ENCODE results near the gene PLEKHG4B.
"Not testable (repeated sequence)": the region's sequence is repeated elsewhere in the genome, so short reads cannot be mapped to it uniquely, and the experiment has no call there.

PLEKHG4B gene, protein sequence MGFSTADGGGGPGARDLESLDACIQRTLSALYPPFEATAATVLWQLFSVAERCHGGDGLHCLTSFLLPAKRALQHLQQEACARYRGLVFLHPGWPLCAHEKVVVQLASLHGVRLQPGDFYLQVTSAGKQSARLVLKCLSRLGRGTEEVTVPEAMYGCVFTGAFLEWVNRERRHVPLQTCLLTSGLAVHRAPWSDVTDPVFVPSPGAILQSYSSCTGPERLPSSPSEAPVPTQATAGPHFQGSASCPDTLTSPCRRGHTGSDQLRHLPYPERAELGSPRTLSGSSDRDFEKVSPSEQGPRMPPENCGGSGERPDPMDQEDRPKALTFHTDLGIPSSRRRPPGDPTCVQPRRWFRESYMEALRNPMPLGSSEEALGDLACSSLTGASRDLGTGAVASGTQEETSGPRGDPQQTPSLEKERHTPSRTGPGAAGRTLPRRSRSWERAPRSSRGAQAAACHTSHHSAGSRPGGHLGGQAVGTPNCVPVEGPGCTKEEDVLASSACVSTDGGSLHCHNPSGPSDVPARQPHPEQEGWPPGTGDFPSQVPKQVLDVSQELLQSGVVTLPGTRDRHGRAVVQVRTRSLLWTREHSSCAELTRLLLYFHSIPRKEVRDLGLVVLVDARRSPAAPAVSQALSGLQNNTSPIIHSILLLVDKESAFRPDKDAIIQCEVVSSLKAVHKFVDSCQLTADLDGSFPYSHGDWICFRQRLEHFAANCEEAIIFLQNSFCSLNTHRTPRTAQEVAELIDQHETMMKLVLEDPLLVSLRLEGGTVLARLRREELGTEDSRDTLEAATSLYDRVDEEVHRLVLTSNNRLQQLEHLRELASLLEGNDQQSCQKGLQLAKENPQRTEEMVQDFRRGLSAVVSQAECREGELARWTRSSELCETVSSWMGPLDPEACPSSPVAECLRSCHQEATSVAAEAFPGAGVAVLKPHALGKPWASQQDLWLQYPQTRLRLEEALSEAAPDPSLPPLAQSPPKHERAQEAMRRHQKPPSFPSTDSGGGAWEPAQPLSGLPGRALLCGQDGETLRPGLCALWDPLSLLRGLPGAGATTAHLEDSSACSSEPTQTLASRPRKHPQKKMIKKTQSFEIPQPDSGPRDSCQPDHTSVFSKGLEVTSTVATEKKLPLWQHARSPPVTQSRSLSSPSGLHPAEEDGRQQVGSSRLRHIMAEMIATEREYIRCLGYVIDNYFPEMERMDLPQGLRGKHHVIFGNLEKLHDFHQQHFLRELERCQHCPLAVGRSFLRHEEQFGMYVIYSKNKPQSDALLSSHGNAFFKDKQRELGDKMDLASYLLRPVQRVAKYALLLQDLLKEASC (N-terminal part only)

DNA sequence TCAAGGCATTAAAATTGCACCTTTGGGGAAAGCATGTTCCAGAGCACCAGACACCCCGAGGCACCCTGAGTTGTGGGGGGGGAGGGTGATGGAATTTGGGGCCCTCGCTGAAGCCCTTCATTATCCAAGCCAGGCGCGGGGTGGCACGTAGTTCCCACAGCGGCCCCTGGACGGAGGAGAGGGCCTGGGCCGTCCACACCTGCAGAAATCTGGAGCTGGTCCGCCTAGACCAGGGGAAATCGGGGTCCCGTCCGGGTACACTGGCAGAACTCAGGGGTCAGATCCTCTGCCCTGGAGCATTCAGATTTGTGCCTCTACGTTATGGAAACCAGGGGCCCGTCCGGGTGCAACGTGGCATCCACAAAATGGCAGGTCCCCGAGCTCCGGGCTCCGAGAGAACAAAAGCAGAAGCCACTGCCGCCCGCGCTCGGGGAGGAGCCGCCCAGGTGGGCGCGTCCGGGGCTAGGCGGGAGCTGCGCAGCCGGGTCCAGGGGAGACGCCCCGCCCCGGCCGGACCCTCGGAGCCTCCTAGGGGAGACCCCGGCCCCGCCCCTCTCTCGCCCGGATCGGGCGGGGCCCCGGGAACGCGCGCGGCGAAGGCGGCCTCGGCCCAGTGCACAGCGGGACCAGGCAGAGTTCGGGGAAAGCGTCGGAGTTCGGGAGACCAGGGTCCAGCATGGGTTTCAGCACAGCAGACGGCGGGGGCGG is at the start of gene PLEKHG4B:
PLEKHG4B (plus strand) TSS at position 613 of the 708 bp plus-strand sequence; CDS start at position 677, 64 bp downstream.
- no peak for DNase-seq (ENCODE audit: low spot score)

DNA sequence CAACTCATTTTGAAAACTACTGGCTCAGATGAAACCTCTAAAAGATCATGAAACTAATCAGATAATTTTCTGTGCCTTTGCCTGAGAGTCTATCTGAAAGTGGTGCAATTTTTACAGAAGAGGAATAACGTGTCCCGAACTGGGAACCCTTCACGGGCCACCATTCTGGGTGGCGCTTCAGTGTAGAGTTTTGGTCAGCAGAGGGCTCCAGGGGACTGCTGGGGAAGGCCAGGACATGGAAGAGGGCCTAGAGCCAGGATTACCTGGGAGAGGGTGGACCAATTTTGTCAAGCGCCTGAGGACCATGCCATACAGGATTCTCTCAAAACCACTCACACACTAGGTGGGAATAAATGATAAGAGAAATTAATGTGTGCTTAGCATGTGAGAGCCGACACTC is 49.7 kb upstream of the PLEKHG4B start:
- DNase-seq (ENCODE audit: low spot score) = no peak

DNA sequence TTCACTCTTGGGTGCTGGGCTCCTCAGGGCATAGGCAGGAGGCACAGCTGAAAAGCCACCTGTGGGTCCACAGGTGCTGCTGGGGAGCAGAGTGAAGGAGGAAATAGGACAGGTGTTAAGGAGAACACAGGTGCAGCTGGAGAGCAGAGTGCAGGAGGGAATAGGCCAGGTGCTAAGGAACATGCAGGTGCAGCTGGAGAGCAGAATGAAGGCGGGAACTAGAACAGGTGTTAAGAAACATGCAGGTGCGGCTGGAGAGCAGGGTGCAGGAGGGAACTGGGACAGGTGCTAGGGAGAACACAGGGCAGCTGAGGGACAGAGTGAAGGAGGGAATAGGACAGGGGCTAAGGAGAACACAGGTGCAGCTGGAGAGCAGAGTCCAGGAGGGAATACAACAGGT is 43.8 kb upstream of the PLEKHG4B start:
- no peak for DNase-seq (ENCODE audit: low spot score)

DNA sequence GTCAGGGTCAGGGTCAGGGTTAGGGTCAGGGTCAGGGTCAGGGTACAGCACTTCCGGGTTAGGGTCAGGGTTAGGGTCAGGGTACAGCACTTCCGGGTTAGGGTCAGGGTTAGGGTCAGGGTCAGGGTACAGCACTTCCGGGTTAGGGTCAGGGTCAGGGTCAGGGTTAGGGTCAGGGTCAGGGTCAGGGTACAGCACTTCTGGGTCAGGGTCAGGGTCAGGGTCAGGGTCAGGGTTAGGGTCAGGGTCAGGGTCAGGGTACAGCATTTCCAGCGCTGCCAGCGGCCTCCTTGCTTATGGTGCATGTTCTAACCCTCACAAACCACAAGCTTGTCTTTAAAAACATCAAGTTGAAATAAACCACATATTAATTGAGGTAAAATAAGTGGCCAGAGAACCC is 42.4 kb upstream of the PLEKHG4B start:
- DNase-seq (ENCODE audit: low spot score) = not testable (repeated sequence)

DNA sequence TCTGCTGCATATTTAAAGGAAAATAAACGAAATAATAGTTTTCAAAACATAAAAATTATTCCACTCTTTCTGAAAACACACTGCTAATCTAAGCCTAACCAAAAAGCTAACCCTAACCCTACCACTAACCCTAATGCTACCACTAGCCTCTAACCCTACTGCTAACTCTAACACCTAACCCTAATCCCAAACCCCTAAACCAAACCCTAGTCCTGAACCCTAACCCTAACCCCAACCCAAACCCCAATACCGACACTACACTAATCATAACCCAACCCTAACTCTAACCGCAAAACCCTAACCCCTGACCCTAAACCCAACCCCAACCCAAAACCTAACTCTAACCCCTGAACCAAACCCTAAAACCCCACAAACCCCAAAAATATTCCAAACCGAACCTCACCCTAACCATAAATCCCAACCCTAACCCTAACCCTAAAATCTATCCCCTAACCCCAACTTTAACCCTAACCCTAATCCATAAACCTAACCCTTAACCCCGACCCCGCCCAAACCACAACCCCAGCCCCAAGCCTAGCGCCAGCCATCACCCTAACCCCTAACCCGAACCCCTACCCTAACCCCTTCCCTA is 41.9 kb upstream of the PLEKHG4B start:
- DNase-seq (ENCODE audit: low spot score) = no peak

DNA sequence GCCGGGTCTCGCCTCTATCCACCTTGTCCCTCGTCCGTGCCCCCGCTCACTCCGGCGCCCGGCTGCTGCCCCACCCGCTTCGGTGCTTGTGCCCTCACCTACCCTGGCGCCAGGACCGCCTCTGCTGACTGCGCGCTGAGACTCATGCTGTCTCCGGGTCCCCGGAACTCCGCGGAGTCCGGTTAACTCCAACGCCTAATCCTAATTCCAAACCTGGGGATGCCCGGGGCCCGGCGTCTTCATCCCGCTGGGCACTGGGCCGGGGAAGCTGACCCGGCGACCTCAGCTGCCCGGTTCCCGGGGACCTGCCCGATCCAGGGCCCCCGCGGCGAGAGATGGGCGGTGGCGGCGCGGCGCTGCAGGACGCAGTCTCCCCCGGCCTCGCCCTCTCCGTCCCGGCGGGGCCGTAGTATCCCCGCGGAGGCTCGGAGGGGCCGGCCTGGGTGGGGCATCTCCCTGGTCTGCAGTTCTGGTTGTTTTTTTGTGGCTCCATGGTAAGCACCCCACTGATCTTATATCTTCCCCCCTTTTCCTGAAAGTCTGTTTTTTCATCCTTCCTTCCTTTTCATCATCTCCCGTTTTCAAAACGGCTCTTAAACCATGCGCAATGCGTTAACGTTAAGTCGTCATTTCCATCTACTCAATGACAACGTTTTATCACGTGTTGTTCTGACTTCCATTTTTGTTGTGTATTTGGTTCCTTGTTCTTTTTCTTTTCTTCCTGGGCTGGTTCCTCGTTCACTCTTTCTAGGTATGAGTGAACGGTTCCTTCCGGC is 41.1 kb upstream of the PLEKHG4B start:
- DNase-seq (ENCODE audit: low spot score) = no peak

DNA sequence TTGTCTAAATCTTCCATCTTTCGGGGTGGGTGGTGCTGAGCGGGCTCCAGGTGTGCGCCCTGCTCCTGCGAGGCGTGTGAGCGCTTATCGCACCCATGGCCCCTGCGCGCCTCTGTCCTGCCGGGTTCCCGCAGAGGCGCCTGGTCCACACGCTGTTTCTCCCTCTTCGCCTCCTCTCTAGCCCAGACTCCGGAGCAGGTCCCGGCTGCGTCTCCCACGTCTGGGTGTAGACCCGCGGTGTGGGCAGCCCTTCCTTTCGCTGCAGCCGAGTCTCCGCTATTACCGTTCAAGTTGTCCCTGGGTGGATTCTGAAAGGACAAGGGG is 40.5 kb upstream of the PLEKHG4B start:
- DNase-seq (ENCODE audit: low spot score) = no peak

DNA sequence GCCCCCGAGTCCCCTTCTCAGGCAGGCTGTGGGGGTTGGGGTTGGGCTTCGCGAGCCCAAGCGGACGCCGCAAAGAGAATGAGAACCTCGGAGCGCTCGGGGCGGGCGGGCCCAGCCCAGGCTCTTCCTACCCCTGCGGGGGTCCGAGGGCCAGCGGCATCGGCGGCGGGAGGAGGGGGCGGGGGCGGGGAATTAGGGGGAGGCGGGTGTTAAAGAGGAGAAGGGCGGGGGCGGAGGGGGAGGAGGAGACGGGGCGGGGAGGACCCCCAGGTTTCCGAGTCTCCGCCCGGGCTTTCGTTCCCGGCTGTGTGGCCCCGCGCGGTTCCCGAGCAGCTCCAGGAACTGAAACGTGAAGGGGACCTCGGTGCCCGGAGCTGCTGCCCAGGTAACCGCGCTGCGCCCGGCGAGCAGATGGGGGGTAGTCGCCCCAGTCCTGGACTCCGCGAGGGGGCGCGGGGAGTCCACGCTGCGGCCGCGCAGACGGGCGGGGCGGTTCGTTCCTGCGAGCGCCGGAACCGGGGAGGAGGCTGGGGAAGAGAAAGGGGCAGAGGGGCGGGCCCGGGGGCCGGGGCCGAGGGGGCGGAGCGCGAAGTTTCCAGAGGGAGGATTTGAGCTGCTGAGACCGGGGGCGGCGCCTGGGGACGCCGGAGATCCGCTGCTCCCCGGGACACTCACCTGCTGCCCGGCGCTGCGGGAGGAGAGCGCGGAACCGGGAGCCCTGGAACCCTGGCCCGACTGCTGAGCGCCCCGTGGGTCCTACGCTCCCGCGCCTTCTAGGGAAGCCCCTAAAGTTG is 38.4 kb upstream of the PLEKHG4B start:
- DNase-seq (ENCODE audit: low spot score) = no peak

DNA sequence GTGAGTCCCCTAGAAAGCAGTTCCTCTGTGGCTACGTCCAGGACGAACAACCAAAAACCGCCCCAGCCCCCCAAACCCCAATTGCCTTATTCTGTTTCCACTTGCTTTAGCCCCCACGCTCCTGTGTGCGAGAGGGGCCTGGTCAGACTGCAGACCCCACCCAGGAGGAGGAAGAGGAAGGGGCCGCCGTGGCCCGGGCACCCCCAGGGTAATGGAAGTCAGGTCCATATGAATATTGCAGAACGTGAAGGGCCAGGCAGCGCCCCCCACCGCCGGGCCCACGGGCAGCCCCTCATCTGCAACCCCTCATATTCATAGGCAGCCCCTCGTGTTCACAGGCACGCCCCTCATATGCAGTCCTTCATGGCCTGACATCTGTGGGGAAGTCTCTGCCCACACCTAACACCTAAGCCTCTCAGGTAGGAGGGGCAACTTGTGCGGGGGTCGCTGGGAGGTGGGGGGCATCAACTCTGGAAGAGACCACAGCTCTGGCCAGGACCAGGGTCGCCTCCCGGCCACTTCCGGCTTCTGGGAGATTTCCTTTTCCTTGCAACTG is 37.7 kb upstream of the PLEKHG4B start:
- DNase-seq (ENCODE audit: low spot score) = no peak

DNA sequence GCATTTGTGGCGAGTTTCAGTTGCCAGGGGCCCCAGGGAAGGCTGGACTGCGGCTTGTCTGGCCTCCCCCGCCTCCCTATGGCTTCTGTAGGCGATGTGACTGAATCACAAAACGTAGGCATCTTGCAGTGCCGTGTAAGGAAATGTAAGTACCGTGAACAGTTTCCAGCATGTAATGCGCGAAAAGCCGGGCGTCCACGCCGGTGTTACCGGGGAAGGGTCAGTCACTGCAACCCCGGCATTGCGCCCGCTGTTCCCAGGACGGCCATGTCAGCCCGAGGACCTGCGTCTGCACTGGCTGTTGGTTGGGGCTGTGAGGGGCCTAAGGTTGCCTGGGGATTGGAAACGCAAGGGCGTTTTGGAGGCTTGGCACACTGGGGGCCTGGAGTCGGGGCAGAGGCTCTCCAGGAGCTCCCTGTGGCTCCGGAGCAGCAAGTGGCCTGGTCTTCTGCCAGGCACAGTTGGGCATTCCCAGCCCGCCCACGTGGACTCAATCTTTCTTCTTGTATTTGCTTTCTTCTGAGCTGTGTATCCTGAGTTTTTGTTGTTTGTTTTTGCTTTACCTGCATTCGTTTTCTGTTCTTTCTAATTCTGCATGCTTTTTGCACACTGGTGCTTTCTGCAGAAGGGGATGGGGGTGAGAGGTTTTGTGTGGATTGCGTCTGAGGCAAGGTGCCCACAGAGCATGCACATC is 36.9 kb upstream of the PLEKHG4B start:
- no peak for DNase-seq (ENCODE audit: low spot score)

DNA sequence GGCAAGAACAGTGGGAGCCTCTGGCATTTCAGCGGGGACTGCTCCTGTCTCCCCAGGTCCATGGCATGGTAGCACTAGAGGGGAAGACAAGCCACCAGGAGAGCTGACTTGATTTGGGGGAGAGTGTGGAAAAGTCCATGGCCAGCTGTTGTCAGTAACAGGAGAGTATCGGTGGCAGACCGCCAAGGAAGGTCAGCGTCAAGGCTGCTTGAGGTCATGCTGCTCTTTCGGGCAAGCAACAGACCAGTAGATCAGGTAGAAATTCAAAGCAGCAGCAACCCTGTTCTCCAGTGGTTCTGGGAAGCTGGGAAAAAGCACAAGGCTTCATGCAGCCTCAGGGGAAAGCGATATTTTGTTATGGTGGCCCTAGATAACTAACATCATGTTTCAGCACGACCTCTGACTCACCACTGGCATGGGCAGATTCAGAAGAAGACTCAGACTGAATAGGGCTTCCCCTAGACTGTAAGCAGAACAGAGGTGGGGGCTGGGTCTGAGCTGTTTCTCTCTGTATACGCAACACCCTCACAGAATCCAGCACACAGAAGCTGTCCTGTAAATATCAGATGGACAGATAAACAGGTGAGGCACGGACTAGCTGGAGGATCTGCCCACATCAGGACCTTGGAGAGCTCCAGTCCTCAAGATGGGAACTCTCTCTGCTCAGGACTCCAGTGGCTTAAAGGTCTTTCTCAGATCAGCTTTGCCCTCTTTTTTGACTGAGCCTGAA is 35.2 kb upstream of the PLEKHG4B start:
- no peak for DNase-seq (ENCODE audit: low spot score)

DNA sequence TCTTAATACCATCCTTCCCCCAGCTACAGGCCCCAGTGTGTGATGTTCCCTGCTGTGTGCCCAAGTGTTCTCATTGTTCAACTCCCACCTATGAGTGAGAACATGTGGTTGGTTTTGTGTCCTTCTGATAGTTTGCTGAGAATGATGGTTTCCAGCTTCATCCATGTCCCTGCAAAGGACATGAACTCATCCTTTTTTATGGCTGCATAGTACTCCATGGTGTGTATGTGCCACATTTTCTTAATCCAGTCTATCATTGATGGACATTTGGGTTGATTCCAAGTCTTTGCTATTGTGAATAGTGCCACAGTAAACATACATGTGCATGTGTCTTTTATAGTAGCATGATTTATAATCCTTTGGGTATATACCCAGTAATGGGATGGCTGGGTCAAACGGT is 31.7 kb upstream of the PLEKHG4B start:
- not testable (repeated sequence) for DNase-seq (ENCODE audit: low spot score)

DNA sequence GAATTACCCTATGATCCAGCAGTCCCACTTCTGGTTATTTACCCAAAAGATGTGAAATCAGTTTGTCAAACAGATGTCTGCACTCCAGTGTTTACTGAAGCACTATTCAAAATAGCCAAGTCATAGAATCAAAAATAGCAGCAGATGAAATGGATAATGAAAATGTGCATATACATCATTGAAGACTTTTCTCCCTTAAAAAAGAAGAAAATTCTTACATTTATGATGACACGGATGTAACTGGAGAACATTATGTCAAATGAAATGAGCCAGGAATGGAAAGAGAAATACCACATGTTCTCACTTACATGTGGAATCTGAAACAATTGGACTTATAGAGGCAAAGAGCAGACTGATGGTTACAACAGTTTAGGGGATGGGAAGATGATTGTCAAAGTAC is 21.5 kb upstream of the PLEKHG4B start:
- DNase-seq (ENCODE audit: low spot score) = no peak

DNA sequence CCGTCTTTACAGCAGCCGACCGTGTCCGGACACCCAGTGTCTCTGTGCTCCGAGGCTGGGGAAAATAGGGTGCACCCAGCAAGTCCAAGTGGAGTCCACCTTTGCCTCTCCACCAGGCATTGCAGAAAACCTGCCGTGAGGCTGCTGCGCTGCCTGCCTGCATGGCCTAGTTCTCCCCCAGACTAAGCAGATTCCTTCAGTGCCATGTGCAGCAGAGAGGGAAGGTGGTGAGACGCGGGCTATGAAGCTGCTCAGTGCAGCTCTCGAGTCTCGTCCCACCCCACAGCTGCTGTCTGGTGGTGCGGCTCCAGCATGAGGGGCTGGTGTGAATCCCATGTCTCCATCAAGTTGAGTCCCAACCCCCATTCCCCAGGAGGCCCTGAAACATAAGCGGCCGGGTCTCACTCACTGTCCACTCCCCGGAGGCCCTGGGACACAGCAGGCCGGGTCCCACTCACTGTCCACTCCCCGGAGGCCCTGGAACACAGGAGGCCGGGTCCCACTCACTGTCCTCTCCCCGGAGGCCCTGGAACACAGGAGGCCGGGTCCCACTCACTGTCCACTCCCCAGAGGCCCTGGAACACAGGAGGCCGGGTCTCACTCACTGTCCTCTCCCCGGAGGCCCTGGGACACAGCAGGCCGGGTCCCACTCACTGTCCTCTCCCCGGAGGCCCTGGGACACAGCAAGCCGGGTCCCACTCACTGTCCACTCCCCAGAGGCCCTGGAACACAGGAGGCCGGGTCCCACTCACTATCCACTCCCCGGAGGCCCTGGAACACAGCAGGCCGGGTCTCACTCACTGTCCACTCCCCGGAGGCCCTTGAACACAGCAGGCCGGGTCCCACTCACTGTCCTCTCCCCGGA is 19.4 kb upstream of the PLEKHG4B start:
- not testable (repeated sequence) for DNase-seq (ENCODE audit: low spot score)

DNA sequence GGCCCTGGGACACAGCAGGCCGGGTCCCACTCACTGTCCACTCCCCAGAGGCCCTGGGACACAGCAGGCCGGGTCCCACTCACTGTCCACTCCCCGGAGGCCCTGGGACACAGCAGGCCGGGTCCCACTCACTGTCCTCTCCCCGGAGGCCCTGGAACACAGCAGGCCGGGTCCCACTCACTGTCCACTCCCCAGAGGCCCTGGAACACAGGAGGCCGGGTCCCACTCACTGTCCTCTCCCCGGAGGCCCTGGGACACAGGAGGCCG is 18.9 kb upstream of the PLEKHG4B start:
- not testable (repeated sequence) for DNase-seq (ENCODE audit: low spot score)

DNA sequence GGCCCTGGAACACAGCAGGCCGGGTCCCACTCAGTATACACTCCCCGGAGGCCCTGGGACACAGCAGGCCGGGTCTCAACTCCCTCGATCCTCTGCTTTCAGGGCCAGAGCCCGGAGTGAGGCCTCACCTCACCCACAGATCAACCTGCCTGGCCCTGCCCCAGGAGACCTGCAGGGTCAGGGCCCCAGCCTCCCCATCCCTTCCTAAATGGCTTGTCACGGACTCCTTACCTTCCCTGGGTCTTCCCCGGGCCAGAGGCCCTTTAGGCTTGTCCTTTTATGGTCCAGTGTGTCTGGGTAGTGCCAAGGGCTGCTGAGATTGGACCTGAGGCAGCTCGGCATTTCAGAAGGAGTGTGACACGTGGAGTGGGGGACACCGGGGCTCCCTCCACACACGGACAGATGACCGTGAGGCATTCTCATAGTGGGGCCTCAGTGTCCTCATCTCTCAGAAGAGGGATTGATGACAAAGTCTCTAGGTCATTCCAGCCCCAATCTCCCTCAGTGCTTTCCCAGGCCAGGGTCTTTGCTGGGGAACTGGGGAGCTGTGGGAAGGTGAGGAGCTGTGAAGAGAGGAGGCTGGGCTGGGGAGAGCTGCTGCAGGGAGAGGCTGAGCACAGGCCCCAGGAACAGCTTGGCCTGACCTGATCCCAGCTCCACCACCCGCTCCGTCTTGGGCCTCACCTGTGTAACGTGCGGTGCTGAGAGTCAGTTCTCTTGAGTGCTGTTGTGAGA is 18.0 kb upstream of the PLEKHG4B start:
- no peak for DNase-seq (ENCODE audit: low spot score)

Data from HuH-7.5 (cell line).